GM06990 (cell line): ENCODE data around the gene MAN1A1.

Experiments
- DNase-seq: peaks from one replicate; pipeline ENCODE4 v3.0.0-alpha.2; 2011; ENCODE audit not compliant: insufficient read length; ENCODE audit errors: extremely low read depth
- H3K27me3 ChIP-seq: replicated peaks from 2 replicates; pipeline ENCODE4 v1.6.0; 2011; ENCODE audit warnings: low read length; ENCODE audit not compliant: control insufficient read depth, insufficient read depth
- H3K36me3 ChIP-seq: 2 replicates; pipeline ENCODE4 v1.5.1; 2011; ENCODE audit warnings: low read length; ENCODE audit not compliant: control insufficient read depth, insufficient read depth
- H3K4me3 ChIP-seq: replicated peaks from 2 replicates; pipeline ENCODE4 v1.5.1; 2011; ENCODE audit warnings: low read depth, mild to moderate bottlenecking, control low read depth, low read length
- TF ChIP-seq, protein P1 (sequence below): IDR thresholded peaks from 2 replicates; pipeline ENCODE4 v1.5.1; 2011; ENCODE audit warnings: low read length, control low read depth, mild to moderate bottlenecking, inconsistent platforms; ENCODE audit not compliant: insufficient read depth, poor library complexity, severe bottlenecking

Gene MAN1A1

DNA sequence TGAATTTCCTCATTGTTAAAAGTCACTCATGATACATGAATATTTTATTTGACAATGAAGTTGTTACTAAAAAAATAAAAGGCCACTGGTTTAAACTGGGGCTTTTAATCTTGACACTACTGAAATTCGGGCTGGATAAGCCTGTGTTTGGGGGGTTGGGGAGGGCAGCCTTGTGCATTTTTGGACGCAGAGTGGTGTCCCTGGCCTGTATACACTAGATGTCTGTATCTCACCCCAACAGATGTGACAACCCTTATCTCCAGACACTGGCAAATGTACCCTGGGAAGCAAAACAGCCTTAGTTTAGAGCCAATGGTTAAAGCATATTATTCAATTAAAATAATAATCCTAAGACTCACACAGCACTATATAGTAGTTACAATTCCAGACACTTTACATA, 24.8 kb downstream of the MAN1A1 start:
- TF ChIP-seq, protein P1, sequence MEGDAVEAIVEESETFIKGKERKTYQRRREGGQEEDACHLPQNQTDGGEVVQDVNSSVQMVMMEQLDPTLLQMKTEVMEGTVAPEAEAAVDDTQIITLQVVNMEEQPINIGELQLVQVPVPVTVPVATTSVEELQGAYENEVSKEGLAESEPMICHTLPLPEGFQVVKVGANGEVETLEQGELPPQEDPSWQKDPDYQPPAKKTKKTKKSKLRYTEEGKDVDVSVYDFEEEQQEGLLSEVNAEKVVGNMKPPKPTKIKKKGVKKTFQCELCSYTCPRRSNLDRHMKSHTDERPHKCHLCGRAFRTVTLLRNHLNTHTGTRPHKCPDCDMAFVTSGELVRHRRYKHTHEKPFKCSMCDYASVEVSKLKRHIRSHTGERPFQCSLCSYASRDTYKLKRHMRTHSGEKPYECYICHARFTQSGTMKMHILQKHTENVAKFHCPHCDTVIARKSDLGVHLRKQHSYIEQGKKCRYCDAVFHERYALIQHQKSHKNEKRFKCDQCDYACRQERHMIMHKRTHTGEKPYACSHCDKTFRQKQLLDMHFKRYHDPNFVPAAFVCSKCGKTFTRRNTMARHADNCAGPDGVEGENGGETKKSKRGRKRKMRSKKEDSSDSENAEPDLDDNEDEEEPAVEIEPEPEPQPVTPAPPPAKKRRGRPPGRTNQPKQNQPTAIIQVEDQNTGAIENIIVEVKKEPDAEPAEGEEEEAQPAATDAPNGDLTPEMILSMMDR: no peak
- Histone ChIP-seq H3K36me3 (no peaks in the 10 kb centered on the region; the same call in none of the 2 replicates), H3K4me3 (no peak overlapping the region), H3K27me3 (no peaks in the 10 kb centered on the region)
- DNase-seq: no peak

DNA sequence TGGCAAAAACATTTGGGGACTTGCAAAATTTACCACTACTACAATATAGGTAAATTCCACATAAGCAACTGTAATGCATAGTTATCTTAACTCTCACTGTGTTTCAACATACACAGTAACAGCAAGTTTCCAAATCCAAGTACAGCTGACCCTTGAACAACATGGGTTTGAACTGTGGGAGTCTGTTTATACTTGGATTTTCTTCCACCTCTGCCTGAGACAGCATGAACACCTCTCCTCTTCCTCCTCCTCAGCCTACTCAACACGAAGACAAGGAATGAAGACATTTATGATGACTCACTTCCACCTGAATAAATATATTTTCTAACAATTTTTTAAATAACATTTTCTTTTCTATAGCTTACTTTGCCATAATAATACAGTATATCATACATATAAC, 25.6 kb downstream of the MAN1A1 start:
- no peak for DNase-seq
- TF ChIP-seq, protein P1: no peak
- H3K4me3 ChIP-seq: no peak overlapping the region
- H3K36me3 ChIP-seq: no peaks in the 10 kb centered on the region; the same call in 1 of the 2 replicates
- no peaks in the 10 kb centered on the region for H3K27me3 ChIP-seq

DNA sequence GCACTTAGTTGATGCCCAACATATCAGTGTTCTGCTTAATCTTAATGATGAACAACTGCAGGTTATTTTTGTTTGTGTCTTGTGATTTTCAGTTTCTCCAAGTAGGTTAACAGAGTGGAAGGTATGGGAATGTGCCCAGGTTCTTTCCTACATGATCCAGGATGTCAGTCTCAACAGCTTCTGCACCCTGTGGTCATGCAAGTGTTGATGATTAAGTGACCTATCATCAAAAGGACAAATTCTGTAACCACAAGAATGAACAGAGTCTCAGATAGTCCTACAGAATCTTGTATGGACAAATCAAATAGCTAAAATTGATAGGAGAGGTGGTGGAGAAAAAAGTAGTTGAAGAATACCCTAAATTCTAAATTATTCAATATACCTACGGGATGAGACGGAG, 26.1 kb downstream of the MAN1A1 start:
- Histone ChIP-seq H3K36me3 (no peaks in the 10 kb centered on the region), H3K27me3 (no peaks in the 10 kb centered on the region), H3K4me3 (no peak overlapping the region)
- TF ChIP-seq, protein P1: no peak
- no peak for DNase-seq

DNA sequence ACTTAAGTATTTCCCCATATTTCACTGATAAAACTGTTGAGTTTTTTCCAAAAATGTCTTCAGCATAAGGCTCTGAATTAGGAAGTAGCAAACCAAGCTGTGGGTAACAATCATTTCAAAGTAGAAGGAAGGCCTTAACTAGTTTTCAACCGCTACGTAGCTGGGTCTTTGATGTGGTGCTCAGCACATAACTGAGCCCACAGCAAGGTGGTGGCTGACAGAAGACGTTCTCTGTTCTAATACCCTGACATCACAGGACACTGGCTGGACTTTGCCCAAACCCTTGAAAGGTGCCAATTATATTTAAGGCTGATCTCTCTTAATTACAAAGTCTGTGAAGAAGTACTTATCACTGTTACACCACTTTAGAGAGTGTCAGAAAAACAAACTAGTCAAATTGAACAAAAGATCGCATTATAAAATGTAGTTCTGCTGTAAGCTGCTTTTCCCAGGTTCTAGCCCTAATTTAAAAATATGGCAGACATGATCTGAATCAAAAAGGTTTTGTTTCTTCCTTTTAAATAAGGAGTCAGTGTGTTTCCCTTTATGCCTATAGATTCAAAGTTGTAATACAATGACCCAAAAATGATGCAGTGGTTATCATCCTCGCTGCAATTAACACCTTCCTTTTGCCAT, 26.7 kb downstream of the MAN1A1 start:
- Histone ChIP-seq H3K36me3 (no peaks in the 10 kb centered on the region), H3K4me3 (no peak overlapping the region), H3K27me3 (no peaks in the 10 kb centered on the region)
- no peak for DNase-seq
- TF ChIP-seq, protein P1: no peak

DNA sequence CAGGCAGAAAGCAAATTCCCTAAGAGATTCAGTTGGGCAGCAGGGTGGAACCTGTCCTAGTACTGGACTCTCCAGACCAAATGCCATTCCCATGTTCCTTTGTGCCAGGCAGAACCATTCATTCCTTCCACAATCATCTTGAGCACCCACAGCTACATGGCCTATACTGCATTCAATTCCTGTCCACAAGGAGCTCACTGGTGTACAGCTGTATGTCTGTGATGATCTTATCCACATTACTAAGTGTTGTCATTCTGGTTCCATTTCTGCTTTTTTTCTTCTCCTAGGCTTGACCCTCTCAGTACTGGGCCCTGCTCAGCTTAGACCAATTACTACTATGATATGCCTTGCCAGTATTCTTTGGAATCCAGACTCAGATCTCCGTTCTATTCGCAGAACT, 27.5 kb downstream of the MAN1A1 start:
- Histone ChIP-seq H3K4me3 (no peak overlapping the region), H3K36me3 (no peaks in the 10 kb centered on the region), H3K27me3 (no peaks in the 10 kb centered on the region)
- TF ChIP-seq, protein P1: no peak
- no peak for DNase-seq

DNA sequence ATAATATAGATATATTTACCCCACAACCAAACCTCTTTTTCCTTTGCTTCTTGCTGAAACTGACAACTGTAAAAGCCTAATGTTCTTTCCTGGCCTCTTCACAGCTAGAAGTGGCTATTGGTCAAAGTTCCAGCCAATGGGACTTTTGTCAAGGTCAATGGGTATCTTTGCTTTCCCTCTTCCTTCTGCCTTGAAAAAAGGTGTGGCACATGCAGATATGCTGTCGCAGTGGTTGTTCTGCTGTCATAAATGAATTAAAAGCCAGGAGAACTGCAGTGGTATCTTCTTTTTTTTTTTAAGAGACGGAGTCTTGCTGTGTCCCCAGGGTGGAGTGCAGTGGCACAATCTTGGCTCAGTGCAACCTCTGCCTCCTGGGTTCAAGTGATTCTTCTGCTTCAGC, 29.9 kb downstream of the MAN1A1 start:
- Histone ChIP-seq H3K4me3 (no peak overlapping the region), H3K27me3 (no peaks in the 10 kb centered on the region), H3K36me3 (no peaks in the 10 kb centered on the region)
- DNase-seq: no peak
- TF ChIP-seq, protein P1: no peak
